Hepatocyte (in vitro differentiated cells): ENCODE measurements around the gene CBY3.
"Not testable (repeated sequence)": the region's sequence is repeated elsewhere in the genome, so short reads cannot be mapped to it uniquely, and the experiment has no call there.

Source experiments
- CTCF ChIP-seq: fragments of 200-600 bp; sonication (generic); IDR thresholded peaks from 2 replicates; pipeline ENCODE4 v1.5.1; 2016; ENCODE audit warnings: antibody characterized with exemption, mild to moderate bottlenecking; ENCODE audit not compliant: poor library complexity
- EZH2 ChIP-seq: fragments of 200-600 bp; sonication (generic); IDR thresholded peaks from 2 replicates; pipeline ENCODE4 v1.6.1; 2016; ENCODE audit warnings: antibody characterized with exemption, mild to moderate bottlenecking, borderline replicate concordance
- EZH2phosphoT487 ChIP-seq: fragments of 200-600 bp; sonication (generic); IDR thresholded peaks from one replicate; pipeline ENCODE4 v1.6.1; 2018; ENCODE audit warnings: antibody characterized with exemption, mild to moderate bottlenecking, low read depth, moderate library complexity; ENCODE audit not compliant: unreplicated experiment, severe bottlenecking

- not testable (repeated sequence) for TF ChIP-seq CTCF, EZH2phosphoT487, EZH2
Observed at GRCh38 chr5:179641745-179642144, 39.1 kb downstream of the CBY3 start.
